PC-9 (cell line): ENCODE measurements around the gene SLC38A8. TPM values are rescaled to one million over a fixed set of nuclear protein-coding genes. Genes with fewer than 3 reads are reported as not detected.

Experiments used
- BruUV-seq: library from RNA; stranded (reverse); fragments of 400-500 nt; replicated peaks from 2 replicates; lab custom pipeline; 2021; lab: Mats Ljungman, UMichigan
- CTCF ChIA-PET: fragments of 300-600 bp; sonication (Branson Sonifier 250); formaldehyde crosslinking; loops from one replicate; lab custom pipeline; 2022; ENCODE audit warnings: antibody characterized with exemption; lab: Charles Lee
- POLR2A ChIA-PET: fragments of 300-600 bp; sonication (Branson Sonifier 250); formaldehyde crosslinking; loops from one replicate; lab custom pipeline; 2022; ENCODE audit warnings: antibody characterized with exemption; ENCODE audit not compliant: unreplicated experiment; lab: Charles Lee
- DNase-seq, 2 experiments: peaks; one replicate each; pipeline versions ENCODE4 v3.0.0 to v3.0.0-alpha.2; 2015 to 2022; ENCODE audit warnings: mixed read lengths in 1 of 2
- H2AFZ ChIP-seq: fragments of 200-600 bp; sonication (generic); 2 replicates; pipeline ENCODE4 v1.8.1; 2017; ENCODE audit warnings: antibody characterized with exemption
- H3F3A ChIP-seq: fragments of 200-600 bp; sonication (generic); 2 replicates; pipeline ENCODE4 v1.8.1; 2017; ENCODE audit warnings: antibody characterized with exemption, mild to moderate bottlenecking, low read depth; ENCODE audit not compliant: insufficient read depth
- H3K27ac ChIP-seq: fragments of 200-600 bp; sonication (generic); 2 replicates; pipeline ENCODE4 v1.6.1; 2016; ENCODE audit warnings: mixed run types
- H3K27me3 ChIP-seq: fragments of 200-600 bp; sonication (generic); 2 replicates; pipeline ENCODE4 v1.6.1; 2016; ENCODE audit warnings: low read depth, mixed run types; ENCODE audit not compliant: insufficient read depth
- H3K36me3 ChIP-seq: fragments of 200-600 bp; sonication (generic); 2 replicates; pipeline ENCODE4 v1.6.1; 2016; ENCODE audit warnings: low read depth, mixed run types
- H3K4me1 ChIP-seq: fragments of 200-600 bp; sonication (generic); replicated peaks from 2 replicates; pipeline ENCODE4 v1.6.1; 2016; ENCODE audit warnings: mixed run types; ENCODE audit not compliant: insufficient read depth
- H3K4me2 ChIP-seq: fragments of 200-600 bp; sonication (generic); 2 replicates; pipeline ENCODE4 v1.6.1; 2017; ENCODE audit warnings: mixed run types
- H3K4me3 ChIP-seq: fragments of 200-600 bp; sonication (generic); 2 replicates; pipeline ENCODE4 v1.6.1; 2016; ENCODE audit warnings: mixed run types
- H3K79me2 ChIP-seq: fragments of 200-600 bp; sonication (generic); 2 replicates; pipeline ENCODE4 v1.6.1; 2017; ENCODE audit warnings: low read depth, mixed run types
- H3K9me2 ChIP-seq: fragments of 200-600 bp; sonication (generic); 2 replicates; pipeline ENCODE4 v1.8.1; 2017; ENCODE audit warnings: mild to moderate bottlenecking; ENCODE audit not compliant: insufficient read depth
- H3K9me3 ChIP-seq: fragments of 200-600 bp; sonication (generic); 2 replicates; pipeline ENCODE4 v1.8.1; 2016; ENCODE audit warnings: low read depth; ENCODE audit not compliant: insufficient read depth
- H4K20me1 ChIP-seq: fragments of 200-600 bp; sonication (generic); 2 replicates; pipeline ENCODE4 v1.8.1; 2017; ENCODE audit not compliant: insufficient read depth
- EZH2 ChIP-seq: fragments of 200-600 bp; sonication (generic); IDR thresholded peaks from 2 replicates; pipeline ENCODE4 v1.8.0; 2017; ENCODE audit warnings: antibody characterized with exemption, low read depth
- intact Hi-C: fragments of 100-400 bp; cut with micrococcal nuclease; formaldehyde crosslinking; loops from one replicate; pipeline ENCODE4 v1.10.0; 2022; ENCODE audit not compliant: unreplicated experiment
- total RNA-seq: library from RNA; stranded (reverse); gene quantifications from 2 replicates; pipeline ENCODE4 v1.2.3, GENCODE V29; 2021
- TF ChIP-seq, protein P1 (sequence below): fragments of 200-600 bp; sonication (generic); conservative IDR thresholded peaks from 2 replicates; pipeline ENCODE4 v1.6.1; 2017; ENCODE audit warnings: mixed run types, antibody characterized with exemption, mild to moderate bottlenecking, moderate library complexity

The SLC38A8 gene
- total RNA-seq, 1 experiment from 2014 or later, result not detected

DNA sequence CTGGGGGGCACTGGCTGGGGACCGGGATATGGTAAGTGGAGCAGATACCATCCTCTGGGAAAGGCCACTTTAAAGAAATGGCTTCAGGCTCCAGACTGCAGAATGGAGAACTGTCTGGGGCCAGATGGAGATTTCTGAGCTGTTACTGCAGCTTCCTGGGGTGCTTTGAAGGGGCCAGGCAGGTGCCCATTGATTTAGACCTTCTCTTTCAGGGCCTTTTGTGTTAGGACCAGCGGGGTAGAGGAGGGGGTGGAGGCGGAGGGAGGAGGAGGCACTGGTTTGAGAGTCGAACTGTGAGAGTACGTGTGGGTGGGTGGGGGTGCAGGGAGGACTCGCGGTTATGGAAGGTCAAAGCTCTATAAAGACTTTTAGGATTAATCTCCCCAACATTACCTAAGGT, 63.2 kb downstream of the SLC38A8 start:
- no peaks in the 10 kb centered on the region for H3K79me2 ChIP-seq
- no peak overlapping the region for H3K4me3 ChIP-seq
- intact Hi-C loops, result no loop called here
- H2AFZ ChIP-seq, result no peak overlapping the region
- H3K4me2 ChIP-seq, result no peak overlapping the region
- H3K9me3 ChIP-seq, result no peaks in the 10 kb centered on the region
- H3K9me2 ChIP-seq, result no peaks in the 10 kb centered on the region
- DNase-seq, result no peak
- no peak overlapping the region for H3K27ac ChIP-seq
- BruUV-seq, result no TSS peak
- no peaks in the 10 kb centered on the region for H3K4me1 ChIP-seq
- POLR2A ChIA-PET, result interaction anchor here (0.5 kb wide), 1 partner anchor 66 kb away, joined by 5 read pairs; no protein-coding TSS in a partner anchor
- no peaks in the 10 kb centered on the region for H4K20me1 ChIP-seq
- no peaks in the 10 kb centered on the region for H3F3A ChIP-seq
- CTCF ChIA-PET, result no interaction called here
- TF ChIP-seq EZH2, result no peak
- TF ChIP-seq, protein P1, sequence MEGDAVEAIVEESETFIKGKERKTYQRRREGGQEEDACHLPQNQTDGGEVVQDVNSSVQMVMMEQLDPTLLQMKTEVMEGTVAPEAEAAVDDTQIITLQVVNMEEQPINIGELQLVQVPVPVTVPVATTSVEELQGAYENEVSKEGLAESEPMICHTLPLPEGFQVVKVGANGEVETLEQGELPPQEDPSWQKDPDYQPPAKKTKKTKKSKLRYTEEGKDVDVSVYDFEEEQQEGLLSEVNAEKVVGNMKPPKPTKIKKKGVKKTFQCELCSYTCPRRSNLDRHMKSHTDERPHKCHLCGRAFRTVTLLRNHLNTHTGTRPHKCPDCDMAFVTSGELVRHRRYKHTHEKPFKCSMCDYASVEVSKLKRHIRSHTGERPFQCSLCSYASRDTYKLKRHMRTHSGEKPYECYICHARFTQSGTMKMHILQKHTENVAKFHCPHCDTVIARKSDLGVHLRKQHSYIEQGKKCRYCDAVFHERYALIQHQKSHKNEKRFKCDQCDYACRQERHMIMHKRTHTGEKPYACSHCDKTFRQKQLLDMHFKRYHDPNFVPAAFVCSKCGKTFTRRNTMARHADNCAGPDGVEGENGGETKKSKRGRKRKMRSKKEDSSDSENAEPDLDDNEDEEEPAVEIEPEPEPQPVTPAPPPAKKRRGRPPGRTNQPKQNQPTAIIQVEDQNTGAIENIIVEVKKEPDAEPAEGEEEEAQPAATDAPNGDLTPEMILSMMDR, result no peak
- no peaks in the 10 kb centered on the region for H3K27me3 ChIP-seq
- no peaks in the 10 kb centered on the region for H3K36me3 ChIP-seq

DNA sequence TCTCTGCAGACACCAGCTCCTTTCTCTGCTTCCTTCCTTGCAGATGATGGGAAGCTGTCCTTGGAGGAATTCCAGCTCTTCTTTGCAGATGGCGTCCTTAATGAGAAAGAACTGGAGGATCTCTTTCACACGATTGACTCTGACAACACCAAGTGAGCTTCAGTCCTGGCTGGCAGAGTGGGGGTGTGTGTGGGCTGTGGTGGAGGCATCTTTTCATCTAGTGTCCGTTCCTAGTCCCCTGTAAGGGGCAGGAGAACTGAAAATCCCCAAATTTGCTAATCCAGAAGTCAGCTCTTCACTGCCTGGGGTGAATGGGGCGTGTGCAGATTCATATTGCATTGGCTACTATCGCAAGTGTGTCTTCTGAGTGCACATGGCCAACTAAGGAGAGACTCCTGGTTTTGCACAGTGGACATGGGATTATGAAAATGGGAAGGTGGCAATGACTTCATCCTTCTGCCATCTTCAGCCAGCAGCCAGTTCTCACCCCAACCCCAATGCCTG, 64.1 kb downstream of the SLC38A8 start:
- no peaks in the 10 kb centered on the region for H4K20me1 ChIP-seq
- H3K4me3 ChIP-seq, result no peak overlapping the region
- ChIA-PET POLR2A (interaction anchor here (0.7 kb wide), 1 partner anchor 178 kb away, joined by 4 read pairs; no protein-coding TSS in a partner anchor), CTCF (no interaction called here)
- no peaks in the 10 kb centered on the region for H3K4me1 ChIP-seq
- H3F3A ChIP-seq, result no peaks in the 10 kb centered on the region
- no peaks in the 10 kb centered on the region for H3K27me3 ChIP-seq
- no peaks in the 10 kb centered on the region for H3K36me3 ChIP-seq
- BruUV-seq, result no TSS peak
- no peak overlapping the region for H3K27ac ChIP-seq
- no peaks in the 10 kb centered on the region for H3K79me2 ChIP-seq
- H2AFZ ChIP-seq, result no peak overlapping the region
- no peak for DNase-seq
- intact Hi-C loops, result no loop called here
- H3K9me3 ChIP-seq, result no peaks in the 10 kb centered on the region
- no peaks in the 10 kb centered on the region for H3K9me2 ChIP-seq
- TF ChIP-seq, protein P1, result no peak
- TF ChIP-seq EZH2, result no peak
- H3K4me2 ChIP-seq, result no peak overlapping the region

DNA sequence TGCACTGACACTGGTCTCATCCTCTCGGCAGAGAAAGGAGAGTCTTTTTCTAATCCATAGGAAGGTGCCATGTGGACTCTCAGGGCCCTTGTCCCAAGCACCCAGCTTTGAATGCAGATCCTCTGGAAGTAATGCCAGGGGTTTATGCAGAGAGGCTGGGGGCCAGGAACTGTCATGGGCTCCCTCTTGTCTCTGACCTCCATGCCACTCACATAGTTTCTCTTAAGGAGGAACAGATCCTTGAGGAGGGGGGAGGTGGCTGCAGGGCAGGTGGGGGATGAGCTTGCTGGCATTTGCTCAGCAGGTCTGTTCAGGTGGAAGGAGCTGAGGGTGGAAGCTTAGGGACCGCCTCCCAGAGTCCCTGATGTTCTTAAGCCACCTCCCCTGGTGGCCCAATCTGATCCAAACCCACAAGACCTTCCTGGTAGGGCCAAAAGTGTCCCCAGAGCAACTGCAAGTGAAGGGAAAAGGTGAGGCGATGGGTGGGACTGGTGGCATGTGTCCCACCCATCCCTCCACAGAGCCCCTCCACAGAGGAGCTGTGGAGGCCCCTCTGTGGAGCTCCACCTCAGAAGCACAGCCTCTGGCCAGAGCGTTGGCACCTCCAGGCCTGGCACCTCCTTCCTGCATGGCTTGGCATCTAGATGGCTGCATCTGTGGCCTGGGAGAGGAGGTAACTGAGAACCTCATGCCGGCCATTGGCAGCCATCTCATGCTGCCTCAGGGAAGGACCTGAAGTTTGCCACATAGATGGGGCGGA, 65.4 kb downstream of the SLC38A8 start:
- Histone ChIP-seq H2AFZ (no peak overlapping the region), H3F3A (no peaks in the 10 kb centered on the region), H3K27ac (no peak overlapping the region), H3K9me2 (no peaks in the 10 kb centered on the region), H3K4me2 (no peak overlapping the region), H3K4me3 (no peak overlapping the region), H3K36me3 (no peaks in the 10 kb centered on the region), H3K27me3 (no peaks in the 10 kb centered on the region), H3K79me2 (no peaks in the 10 kb centered on the region), H4K20me1 (no peaks in the 10 kb centered on the region), H3K9me3 (no peaks in the 10 kb centered on the region), H3K4me1 (no peaks in the 10 kb centered on the region)
- CTCF ChIA-PET, result no interaction called here
- no peak for TF ChIP-seq EZH2
- DNase-seq, result no peak
- BruUV-seq, result no TSS peak
- POLR2A ChIA-PET, result no interaction called here
- intact Hi-C loops, result no loop called here
